Mucosa of rectum (tissue), 2 donors: ENCODE results near the gene SLC25A39.

Experiments used
- H3K27ac ChIP-seq, 2 donors: one replicate each; pipeline ENCODE4 v1.7.0; 2013; ENCODE audit warnings: inconsistent platforms in 2 of 2, low read depth in 2 of 2, low read length in 2 of 2
- H3K27me3 ChIP-seq, 2 donors: one replicate each; pipeline ENCODE4 v1.7.0; 2013; ENCODE audit warnings: low read length in 2 of 2; ENCODE audit not compliant: control insufficient read depth in 2 of 2, insufficient read depth in 2 of 2
- H3K36me3 ChIP-seq, 2 donors: one replicate each; pipeline ENCODE4 v1.7.0; 2013; ENCODE audit warnings: low read length in 2 of 2; ENCODE audit not compliant: control insufficient read depth in 2 of 2, insufficient read depth in 2 of 2
- H3K4me1 ChIP-seq, 2 donors: one replicate each; pipeline ENCODE4 v1.7.0; 2013; ENCODE audit warnings: low read length in 2 of 2, mild to moderate bottlenecking in 1 of 2; ENCODE audit not compliant: control insufficient read depth in 2 of 2, insufficient read depth in 2 of 2
- H3K4me3 ChIP-seq, 2 donors: one replicate each; pipeline ENCODE4 v1.7.0; 2013; ENCODE audit warnings: low read length in 2 of 2
- H3K9ac ChIP-seq, 2 donors: one replicate each; pipeline ENCODE4 v1.7.0; 2013; ENCODE audit warnings: low read length in 2 of 2, low read depth in 1 of 2, mild to moderate bottlenecking in 1 of 2
- H3K9me3 ChIP-seq, 2 donors: one replicate each; pipeline ENCODE4 v1.7.0; 2013; ENCODE audit warnings: low read length in 2 of 2; ENCODE audit not compliant: control insufficient read depth in 2 of 2
- donor health status: healthy.
- donor health status: Normal muscosa, but diverticular disease.

Gene SLC25A39

GRCh38 chr17:44322236-44322895, 2.3 kb downstream of the SLC25A39 start:
- Histone ChIP-seq H3K4me3 (no peak overlapping the region), H3K9ac (no peak overlapping the region), H3K9me3 (no peaks in the 10 kb centered on the region), H3K27ac (no peak overlapping the region), H3K27me3 (peaks cover 0 to 5% of the 10 kb centered on the region in 2 donors), H3K4me1 (peaks cover 8 to 13% of the 10 kb centered on the region in 2 donors), H3K36me3 (peaks cover 11 to 31% of the 10 kb centered on the region in 2 donors)

GRCh38 chr17:44321246-44322120, 3.1 kb downstream of the SLC25A39 start:
- no peak overlapping the region for H3K4me3 ChIP-seq
- H3K9me3 ChIP-seq = no peaks in the 10 kb centered on the region
- H3K27ac ChIP-seq = no peak overlapping the region
- peaks cover under 1 to 14% of the 10 kb centered on the region in 2 donors for H3K27me3 ChIP-seq
- H3K9ac ChIP-seq = no peak overlapping the region
- H3K4me1 ChIP-seq = peaks cover 8 to 13% of the 10 kb centered on the region in 2 donors
- peaks cover 11 to 31% of the 10 kb centered on the region in 2 donors for H3K36me3 ChIP-seq

GRCh38 chr17:44320066-44320465, 4.6 kb downstream of the SLC25A39 start:
- Histone ChIP-seq H3K36me3 (peaks cover 11 to 31% of the 10 kb centered on the region in 2 donors), H3K27me3 (peaks cover 11 to 25% of the 10 kb centered on the region in 2 donors), H3K4me1 (peaks cover 8 to 10% of the 10 kb centered on the region in 2 donors)

GRCh38 chr17:44318077-44318892, 6.3 kb downstream of the SLC25A39 start:
- Histone ChIP-seq H3K4me1 (no peaks in the 10 kb centered on the region), H3K36me3 (peaks cover 11 to 31% of the 10 kb centered on the region in 2 donors), H3K9ac (no peak overlapping the region), H3K27me3 (peaks cover 19 to 37% of the 10 kb centered on the region in 2 donors), H3K4me3 (no peak overlapping the region), H3K9me3 (no peaks in the 10 kb centered on the region), H3K27ac (no peak overlapping the region)

More at GRCh38 chr17:44320066-44320465, 4.6 kb downstream of the SLC25A39 start:
- no peak overlapping the region for H3K27ac ChIP-seq
- no peak overlapping the region for H3K9ac ChIP-seq
- no peak overlapping the region for H3K4me3 ChIP-seq
- H3K9me3 ChIP-seq = no peaks in the 10 kb centered on the region

GRCh38 chr17:44317545-44317944, 7.1 kb downstream of the SLC25A39 start:
- Histone ChIP-seq H3K9ac (no peak overlapping the region), H3K4me3 (no peak overlapping the region), H3K4me1 (no peaks in the 10 kb centered on the region), H3K27ac (no peak overlapping the region), H3K36me3 (peaks cover 11 to 31% of the 10 kb centered on the region in 2 donors), H3K9me3 (no peaks in the 10 kb centered on the region), H3K27me3 (peaks cover 21 to 37% of the 10 kb centered on the region in 2 donors)

GRCh38 chr17:44315760-44316731, 8.6 kb downstream of the SLC25A39 start:
- Histone ChIP-seq H3K9me3 (no peaks in the 10 kb centered on the region), H3K9ac (no peak overlapping the region), H3K27me3 (peaks cover 21 to 37% of the 10 kb centered on the region in 2 donors), H3K27ac (no peak overlapping the region), H3K36me3 (peaks cover 10 to 18% of the 10 kb centered on the region in 2 donors), H3K4me1 (no peaks in the 10 kb centered on the region), H3K4me3 (no peak overlapping the region)

GRCh38 chr17:44314869-44315661, 9.6 kb downstream of the SLC25A39 start:
- H3K9ac ChIP-seq = no peak overlapping the region
- no peaks in the 10 kb centered on the region for H3K9me3 ChIP-seq
- H3K36me3 ChIP-seq = peaks cover 2 to 9% of the 10 kb centered on the region in 2 donors
- peaks cover 21 to 37% of the 10 kb centered on the region in 2 donors for H3K27me3 ChIP-seq
- H3K27ac ChIP-seq = no peak overlapping the region
- peak overlapping the region in 1 of 2 donors; percentile 31 for H3K4me3 ChIP-seq
- no peaks in the 10 kb centered on the region for H3K4me1 ChIP-seq

- peaks cover 0 to 3% of the 10 kb centered on the region in 2 donors for H3K36me3 ChIP-seq
- H3K9me3 ChIP-seq = no peaks in the 10 kb centered on the region
- H3K27me3 ChIP-seq = peaks cover 21 to 37% of the 10 kb centered on the region in 2 donors
- no peak overlapping the region for H3K9ac ChIP-seq
- H3K27ac ChIP-seq = no peak overlapping the region
- no peaks in the 10 kb centered on the region for H3K4me1 ChIP-seq
- H3K4me3 ChIP-seq = no peak overlapping the region
These were observed 10.1 kb downstream of the SLC25A39 start for GRCh38 chr17:44314524-44314868.
